ENCODE measurements around the gene ZFHX3.

- TF ChIP-seq CTCF (IDR thresholded peaks at IDR 0.05) (no peak), POLR2A (IDR thresholded peaks at IDR 0.05) (no peak)
Measured at GRCh38 chr16:72740347-72740746, 307.6 kb downstream of the ZFHX3 start.

Measured in right lobe of liver (tissue), 4 donors.